Adrenal gland (tissue), 5 donors: ENCODE measurements around the gene SEMA5A.

ENCODE experiments used
- POLR2A ChIP-seq, 2 donors: fragments of 450-650 bp; IDR thresholded peaks; one replicate each; pipeline ENCODE4 v1.6.1; 2017; ENCODE audit warnings: antibody characterized with exemption in 2 of 2, mild to moderate bottlenecking in 2 of 2, moderate library complexity in 1 of 2
- TF ChIP-seq, protein P1 (sequence below), 6 experiments: fragments of 450-650 bp in 4 of 6; fragments of 200-600 bp in 2 of 6; sonication (generic) in 1 of 6; IDR thresholded peaks; 1 replicate in 5 of 6; 2 replicates in 1 of 6; pipeline versions ENCODE4 v1.5.1 to v1.8.0; 2016 to 2021; ENCODE audit warnings: antibody characterized with exemption in 6 of 6, mild to moderate bottlenecking in 2 of 6, moderate library complexity in 1 of 6
- donor health status: DM: no; HTN: no; CAD: no.

DNA sequence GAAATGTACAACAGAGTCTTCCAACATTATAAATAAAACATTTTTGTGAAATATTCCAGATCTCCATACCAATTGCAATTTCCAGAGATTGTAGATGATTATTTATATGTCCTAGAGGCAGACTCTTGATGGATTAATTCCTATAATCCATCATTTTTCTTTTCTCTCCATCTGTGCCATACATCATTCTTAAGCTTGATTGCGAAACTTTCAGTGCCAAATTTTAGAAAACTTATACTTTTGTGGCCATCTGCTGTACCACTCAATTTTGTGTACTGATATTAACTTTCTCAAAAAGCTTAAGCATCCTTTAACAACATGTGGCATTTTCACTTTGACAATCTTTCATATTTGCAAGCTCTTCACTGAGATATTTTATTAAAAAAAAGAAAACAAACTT lies 446.9 kb downstream of the SEMA5A start:
- TF ChIP-seq, protein P1, sequence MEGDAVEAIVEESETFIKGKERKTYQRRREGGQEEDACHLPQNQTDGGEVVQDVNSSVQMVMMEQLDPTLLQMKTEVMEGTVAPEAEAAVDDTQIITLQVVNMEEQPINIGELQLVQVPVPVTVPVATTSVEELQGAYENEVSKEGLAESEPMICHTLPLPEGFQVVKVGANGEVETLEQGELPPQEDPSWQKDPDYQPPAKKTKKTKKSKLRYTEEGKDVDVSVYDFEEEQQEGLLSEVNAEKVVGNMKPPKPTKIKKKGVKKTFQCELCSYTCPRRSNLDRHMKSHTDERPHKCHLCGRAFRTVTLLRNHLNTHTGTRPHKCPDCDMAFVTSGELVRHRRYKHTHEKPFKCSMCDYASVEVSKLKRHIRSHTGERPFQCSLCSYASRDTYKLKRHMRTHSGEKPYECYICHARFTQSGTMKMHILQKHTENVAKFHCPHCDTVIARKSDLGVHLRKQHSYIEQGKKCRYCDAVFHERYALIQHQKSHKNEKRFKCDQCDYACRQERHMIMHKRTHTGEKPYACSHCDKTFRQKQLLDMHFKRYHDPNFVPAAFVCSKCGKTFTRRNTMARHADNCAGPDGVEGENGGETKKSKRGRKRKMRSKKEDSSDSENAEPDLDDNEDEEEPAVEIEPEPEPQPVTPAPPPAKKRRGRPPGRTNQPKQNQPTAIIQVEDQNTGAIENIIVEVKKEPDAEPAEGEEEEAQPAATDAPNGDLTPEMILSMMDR (IDR thresholded peaks at IDR 0.05) = no peak
- TF ChIP-seq POLR2A (IDR thresholded peaks at IDR 0.05) = no peak
